ENCODE data around the gene LEP. TPM values are rescaled to one million over a fixed set of nuclear protein-coding genes. Genes with fewer than 3 reads are reported as not detected.

Gene LEP
- total RNA-seq = 1 to 10 TPM in 1 of 4 donors, under 1 TPM in 2, not detected in 1; 0.15 to 4.8 (median 0.17) TPM
- 1.4 TPM for polyA plus RNA-seq
- long read RNA-seq, donor 1 = 0 reads
- long read RNA-seq, donor 2 = 0 reads
- long read RNA-seq, donor 3 = 0 reads
- long read RNA-seq, donor 4 = 0 reads

DNA sequence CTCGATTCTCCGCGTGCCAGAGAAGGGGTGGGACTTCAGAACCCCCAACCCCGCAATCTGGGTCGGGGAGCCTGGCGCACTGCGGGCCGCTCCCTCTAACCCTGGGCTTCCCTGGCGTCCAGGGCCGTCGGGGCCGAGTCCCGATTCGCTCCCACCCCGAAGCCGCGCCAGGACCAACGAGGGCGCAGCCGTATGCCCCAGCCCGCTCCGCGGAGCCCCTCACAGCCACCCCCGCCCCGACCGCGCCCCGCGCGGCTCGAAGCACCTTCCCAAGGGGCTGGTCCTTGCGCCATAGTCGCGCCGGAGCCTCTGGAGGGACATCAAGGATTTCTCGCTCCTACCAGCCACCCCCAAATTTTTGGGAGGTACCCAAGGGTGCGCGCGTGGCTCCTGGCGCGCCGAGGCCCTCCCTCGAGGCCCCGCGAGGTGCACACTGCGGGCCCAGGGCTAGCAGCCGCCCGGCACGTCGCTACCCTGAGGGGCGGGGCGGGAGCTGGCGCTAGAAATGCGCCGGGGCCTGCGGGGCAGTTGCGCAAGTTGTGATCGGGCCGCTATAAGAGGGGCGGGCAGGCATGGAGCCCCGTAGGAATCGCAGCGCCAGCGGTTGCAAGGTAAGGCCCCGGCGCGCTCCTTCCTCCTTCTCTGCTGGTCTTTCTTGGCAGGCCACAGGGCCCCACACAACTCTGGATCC lies at the start of gene LEP:
TSS of gene LEP (plus strand) at position 583 of the 691 bp plus-strand sequence. CDS start 10,741 bp downstream, outside the sequence.
- Histone ChIP-seq H3K27ac (ENCODE audit: low read length) (no peak within 1 kb of the TSS), H3K4me1 (ENCODE audit: control insufficient read depth, insufficient read depth, low read length) (peaks cover 4% of the 10 kb centered on the region), H3K9me3 (ENCODE audit: control insufficient read depth, low read length) (no peaks in the 10 kb centered on the region), H3K4me3 (ENCODE audit: low read length) (no peak within 1 kb of the TSS), H3K27me3 (ENCODE audit: control insufficient read depth, insufficient read depth) (no peaks in the 10 kb centered on the region)
- ATAC-seq (peak in 1 of 2 donors; percentile 44), DNase-seq (peak in 1 of 3 donors; percentile 57)
- intact Hi-C loops (cut with DNase I) = no loop called here
- 14% methylated on average over 67 of the region's 67 CpGs for WGBS

DNA sequence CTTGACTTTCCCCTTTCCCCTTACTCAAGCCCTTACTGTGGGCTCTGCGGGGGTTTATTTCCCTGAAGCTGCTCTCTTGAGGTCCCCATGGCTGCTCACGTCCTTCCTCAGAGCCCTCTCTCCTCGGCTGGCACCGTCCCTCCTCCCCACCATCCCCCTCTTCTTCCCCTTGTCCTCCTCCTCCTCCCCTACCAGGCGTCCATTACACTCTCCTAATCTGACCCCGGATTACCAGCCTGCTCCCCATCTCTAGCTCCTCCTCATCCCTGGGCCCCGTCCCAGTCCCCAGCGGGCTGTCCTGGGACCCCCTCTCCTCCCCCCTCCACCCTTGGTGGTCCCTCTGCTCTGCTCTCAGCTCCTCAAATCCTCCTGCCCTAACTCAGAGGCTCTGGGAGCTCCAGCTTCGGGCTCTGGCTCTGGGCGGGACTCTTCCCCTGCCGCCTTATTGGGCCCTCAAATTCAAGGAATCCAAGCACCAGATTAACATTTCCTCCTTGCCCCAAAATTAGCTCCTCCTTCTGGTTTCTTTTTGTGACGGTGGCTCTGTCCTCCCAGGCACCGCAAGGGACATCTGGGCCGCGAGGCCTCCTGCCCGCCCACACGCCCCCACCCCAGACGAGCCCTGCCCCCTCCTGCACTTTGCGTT lies 48.5 kb upstream of the LEP start:
- H3K27me3 ChIP-seq (ENCODE audit: control insufficient read depth, insufficient read depth) = no peaks in the 10 kb centered on the region
- DNase-seq = no peak
- WGBS = 26% methylated on average over 19 of the region's 19 CpGs
- ATAC-seq = no peak
- H3K4me3 ChIP-seq (ENCODE audit: low read length) = no peak overlapping the region
- intact Hi-C loops (cut with DNase I) = no loop called here
- H3K27ac ChIP-seq (ENCODE audit: low read length) = no peak overlapping the region
- H3K4me1 ChIP-seq (ENCODE audit: control insufficient read depth, insufficient read depth, low read length) = no peaks in the 10 kb centered on the region
- H3K9me3 ChIP-seq (ENCODE audit: control insufficient read depth, low read length) = peaks cover 4% of the 10 kb centered on the region

DNA sequence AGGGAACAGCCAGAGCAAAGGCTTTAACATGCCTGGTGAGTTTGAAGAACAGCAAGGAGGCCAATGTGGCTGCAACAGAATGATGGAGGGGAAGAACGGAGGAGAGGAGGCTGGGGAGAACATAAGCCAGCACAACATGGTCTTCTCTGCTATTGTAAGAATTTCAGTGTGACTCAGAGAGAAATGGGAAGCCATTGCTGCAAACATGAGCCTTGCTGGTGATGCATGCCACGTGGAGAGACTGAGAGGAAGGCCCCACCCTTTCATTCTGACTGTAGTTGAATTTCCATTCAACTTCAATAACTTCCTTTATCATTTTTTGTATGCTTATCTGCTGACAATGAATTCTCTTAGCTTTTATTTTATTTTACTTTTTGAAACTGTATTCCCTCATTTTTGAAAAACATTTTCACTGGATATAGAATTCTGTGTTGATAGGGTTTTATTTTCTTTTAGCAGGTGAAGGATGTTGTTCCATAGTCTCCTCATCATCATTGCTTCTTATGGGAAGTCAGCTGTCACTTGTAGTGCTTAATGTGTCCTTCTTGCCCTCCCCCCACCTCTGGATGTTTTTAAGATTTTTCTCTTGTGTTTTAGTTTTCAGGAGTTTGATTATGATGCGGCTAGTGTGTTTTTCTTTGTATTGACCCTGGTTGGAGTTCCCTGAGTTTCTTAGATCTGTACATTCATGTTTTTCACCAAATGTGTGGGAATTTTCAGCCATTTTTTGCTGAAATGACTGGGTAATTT lies 46.4 kb upstream of the LEP start:
- DNase-seq (no peak), ATAC-seq (no peak)
- H3K4me1 ChIP-seq (ENCODE audit: control insufficient read depth, insufficient read depth, low read length) = no peaks in the 10 kb centered on the region
- H3K4me3 ChIP-seq (ENCODE audit: low read length) = no peak overlapping the region
- intact Hi-C loops (cut with DNase I) = no loop called here
- no peak overlapping the region for H3K27ac ChIP-seq (ENCODE audit: low read length)
- 62% methylated on average over 3 of the region's 3 CpGs for WGBS
- H3K27me3 ChIP-seq (ENCODE audit: control insufficient read depth, insufficient read depth) = no peaks in the 10 kb centered on the region
- peaks cover 4% of the 10 kb centered on the region for H3K9me3 ChIP-seq (ENCODE audit: control insufficient read depth, low read length)

DNA sequence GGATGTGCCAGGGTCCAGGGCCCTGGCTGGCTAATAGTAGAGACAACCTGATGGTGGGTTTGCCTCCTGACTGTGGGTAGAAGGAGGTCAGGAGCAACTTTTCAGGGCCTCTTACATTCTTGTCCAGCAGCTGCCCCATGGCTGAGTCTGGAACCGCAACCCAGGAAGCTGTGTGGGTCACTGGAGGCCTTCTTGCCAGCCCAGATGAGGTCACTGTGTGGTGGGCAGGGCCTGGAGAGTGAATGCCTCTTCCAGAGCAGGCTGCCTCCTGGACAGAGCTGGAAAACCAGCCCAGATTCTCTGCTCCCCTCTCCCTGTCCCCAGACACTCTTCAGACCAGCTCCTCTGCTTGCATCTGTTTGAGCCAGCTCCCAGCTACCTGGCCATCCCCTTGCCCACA lies 43.5 kb upstream of the LEP start:
- Histone ChIP-seq H3K4me1 (ENCODE audit: control insufficient read depth, insufficient read depth, low read length) (no peaks in the 10 kb centered on the region), H3K27me3 (ENCODE audit: control insufficient read depth, insufficient read depth) (no peaks in the 10 kb centered on the region), H3K9me3 (ENCODE audit: control insufficient read depth, low read length) (peaks cover 4% of the 10 kb centered on the region), H3K27ac (ENCODE audit: low read length) (no peak overlapping the region), H3K4me3 (ENCODE audit: low read length) (no peak overlapping the region)
- no peak for DNase-seq
- 86% methylated on average over 1 of the region's 1 CpG for WGBS
- peak in 1 of 2 donors; percentile 22 for ATAC-seq
- intact Hi-C loops (cut with DNase I) = no loop called here

DNA sequence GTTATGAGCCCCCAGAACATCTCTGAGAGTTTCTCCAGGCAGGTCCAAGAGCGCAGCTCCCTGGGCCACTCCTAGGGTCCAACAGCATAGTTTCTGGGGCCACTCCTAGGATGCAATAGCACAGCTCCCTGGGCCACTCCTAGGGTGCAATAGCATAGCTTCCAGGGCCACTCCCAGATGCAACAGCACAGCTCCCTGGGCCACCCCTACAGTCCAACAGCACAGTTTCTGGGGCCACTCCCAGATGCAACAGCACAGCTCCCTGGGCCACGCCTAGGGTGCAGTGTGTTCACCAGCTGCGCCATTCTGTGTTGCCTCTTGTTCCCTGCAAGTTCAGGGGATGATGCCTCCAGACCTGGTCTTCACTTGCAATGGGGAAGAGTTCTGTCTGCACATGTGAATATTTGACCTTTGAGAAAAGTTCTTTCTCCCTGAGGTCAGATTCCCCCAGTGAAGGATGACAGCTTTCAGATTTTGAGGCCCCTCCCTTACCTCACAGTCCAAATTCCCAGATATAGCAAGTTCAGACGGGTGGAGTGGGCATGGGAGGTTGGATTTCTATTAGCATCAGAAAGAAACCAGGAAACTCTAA lies 43.0 kb upstream of the LEP start:
- Histone ChIP-seq H3K4me3 (ENCODE audit: low read length) (no peak overlapping the region), H3K4me1 (ENCODE audit: control insufficient read depth, insufficient read depth, low read length) (no peaks in the 10 kb centered on the region), H3K27me3 (ENCODE audit: control insufficient read depth, insufficient read depth) (no peaks in the 10 kb centered on the region), H3K27ac (ENCODE audit: low read length) (no peak overlapping the region), H3K9me3 (ENCODE audit: control insufficient read depth, low read length) (peaks cover 4% of the 10 kb centered on the region)
- 86% methylated on average over 4 of the region's 4 CpGs for WGBS
- no peak for ATAC-seq
- DNase-seq = no peak
- intact Hi-C loops (cut with DNase I) = no loop called here

DNA sequence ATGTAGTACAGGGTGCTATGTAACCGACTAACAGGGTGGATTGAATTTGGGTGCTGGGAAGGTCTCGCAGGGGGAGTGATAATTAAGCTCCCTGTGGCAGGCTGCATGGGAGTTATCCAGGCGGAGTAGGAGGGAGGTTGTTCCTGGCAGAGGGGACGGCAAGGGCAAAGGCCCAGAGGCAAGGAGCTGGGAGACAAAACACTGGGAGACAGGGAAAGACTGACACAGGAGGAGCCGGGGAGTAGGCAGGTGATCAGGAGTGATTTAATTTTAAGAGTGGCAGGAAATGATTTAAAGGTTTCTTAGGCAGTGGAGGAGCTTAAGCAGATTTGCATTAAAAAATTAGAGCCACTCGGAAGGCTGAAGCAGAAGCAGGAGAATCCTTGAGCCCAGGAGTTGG lies 40.7 kb upstream of the LEP start:
- intact Hi-C loops (cut with DNase I) = no loop called here
- ATAC-seq (no peak), DNase-seq (no peak)
- no peak overlapping the region for H3K4me3 ChIP-seq (ENCODE audit: low read length)
- no peaks in the 10 kb centered on the region for H3K9me3 ChIP-seq (ENCODE audit: control insufficient read depth, low read length)
- no peaks in the 10 kb centered on the region for H3K4me1 ChIP-seq (ENCODE audit: control insufficient read depth, insufficient read depth, low read length)
- no peaks in the 10 kb centered on the region for H3K27me3 ChIP-seq (ENCODE audit: control insufficient read depth, insufficient read depth)
- H3K27ac ChIP-seq (ENCODE audit: low read length) = no peak overlapping the region
- WGBS = 84% methylated on average over 6 of the region's 6 CpGs

DNA sequence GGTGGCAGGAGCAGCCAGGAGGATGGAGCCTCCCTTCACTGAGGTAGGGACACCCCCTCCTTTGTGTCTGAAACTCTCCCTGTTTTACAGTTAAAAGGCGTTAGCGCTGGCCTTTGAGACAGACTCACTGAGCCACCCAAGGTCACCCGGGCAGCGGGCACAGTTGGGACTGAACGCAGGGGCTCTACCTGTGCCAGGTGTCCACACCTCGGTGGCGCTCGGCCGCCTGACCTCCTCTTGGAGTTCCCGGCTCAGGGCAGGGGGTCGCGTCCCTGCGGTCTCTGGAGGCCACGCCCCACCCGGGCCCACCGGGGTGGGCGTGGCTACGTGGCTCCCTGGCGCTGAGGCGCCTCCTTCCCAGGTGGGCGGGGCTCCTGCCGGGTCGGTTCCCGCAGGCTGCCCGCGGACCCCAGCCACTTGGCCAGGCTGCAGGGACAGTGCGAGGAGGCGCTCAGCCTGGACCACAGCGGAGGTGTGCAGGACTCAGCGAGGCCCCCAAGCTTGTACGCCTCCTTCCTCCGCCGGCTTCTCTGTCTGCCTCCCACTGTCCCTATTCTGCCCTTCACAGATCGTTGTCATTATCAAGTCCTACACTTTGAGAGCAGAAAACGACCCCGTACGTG lies 39.9 kb upstream of the LEP start:
- Histone ChIP-seq H3K4me3 (ENCODE audit: low read length) (peak overlapping the region; percentile 21), H3K27me3 (ENCODE audit: control insufficient read depth, insufficient read depth) (no peaks in the 10 kb centered on the region), H3K27ac (ENCODE audit: low read length) (no peak overlapping the region), H3K9me3 (ENCODE audit: control insufficient read depth, low read length) (no peaks in the 10 kb centered on the region), H3K4me1 (ENCODE audit: control insufficient read depth, insufficient read depth, low read length) (no peaks in the 10 kb centered on the region)
- intact Hi-C loops (cut with DNase I) = no loop called here
- ATAC-seq = peak; percentile 26 to 29
- peak in 2 of 3 donors; percentile 17 to 62 for DNase-seq
- WGBS = 4% methylated on average over 37 of the region's 37 CpGs

DNA sequence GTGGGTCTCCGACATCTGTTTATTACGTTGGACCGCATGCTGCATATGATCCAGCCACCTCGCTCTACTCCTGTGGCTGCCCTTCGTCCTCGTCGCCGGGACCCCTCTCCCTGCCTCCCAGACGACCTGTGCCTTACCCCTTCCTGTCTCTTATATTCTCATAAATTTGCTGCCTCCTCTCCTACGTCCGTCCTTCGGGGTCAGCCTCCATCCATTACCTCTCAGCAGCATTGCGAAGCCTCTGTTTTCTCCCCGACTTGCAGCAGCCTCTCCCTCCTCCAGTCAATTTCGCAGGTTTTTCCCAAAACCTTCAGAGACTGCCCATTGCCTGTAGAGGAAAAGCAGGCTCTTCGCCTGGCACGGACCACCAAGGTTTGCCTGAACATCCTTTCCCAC lies 39.4 kb upstream of the LEP start:
- intact Hi-C loops (cut with DNase I) = no loop called here
- Histone ChIP-seq H3K4me3 (ENCODE audit: low read length) (peak overlapping the region; percentile 21), H3K27me3 (ENCODE audit: control insufficient read depth, insufficient read depth) (no peaks in the 10 kb centered on the region)

DNA sequence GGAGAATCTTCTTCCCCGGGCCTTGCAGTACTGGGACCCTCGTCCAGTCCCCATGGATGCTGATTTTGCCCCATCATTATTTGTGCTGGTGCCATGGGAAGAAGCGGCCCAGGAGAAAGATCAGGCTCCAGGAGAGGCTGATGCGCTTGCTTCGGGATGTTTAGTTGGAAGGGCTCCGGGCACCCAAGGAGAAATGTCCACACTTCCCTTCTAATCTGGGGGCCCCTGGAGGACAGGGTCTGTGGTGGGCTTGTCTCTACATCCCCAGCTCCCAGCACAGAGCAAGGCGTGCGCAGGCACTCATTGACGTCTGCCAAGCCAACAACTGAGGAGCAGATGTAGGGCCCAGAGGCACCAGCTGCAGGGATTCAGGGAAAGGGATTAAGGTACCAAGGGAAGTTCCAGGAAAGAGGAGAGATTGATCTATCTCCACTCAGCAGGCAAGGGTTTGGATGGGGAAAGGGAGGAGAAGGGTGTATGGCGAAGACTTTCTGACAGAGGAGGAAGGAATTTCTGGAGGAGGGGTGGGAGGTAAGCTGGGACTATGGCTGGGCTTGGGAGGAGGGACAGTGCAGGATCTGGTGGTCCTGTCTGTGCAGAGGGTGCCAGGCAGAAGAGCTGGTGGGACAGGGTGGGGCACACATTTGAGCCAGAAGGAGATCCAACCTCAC lies 38.7 kb upstream of the LEP start:
- no peaks in the 10 kb centered on the region for H3K27me3 ChIP-seq (ENCODE audit: control insufficient read depth, insufficient read depth)
- no peak for DNase-seq
- no peaks in the 10 kb centered on the region for H3K9me3 ChIP-seq (ENCODE audit: control insufficient read depth, low read length)
- WGBS = 54% methylated on average over 10 of the region's 10 CpGs
- intact Hi-C loops (cut with DNase I) = no loop called here
- no peaks in the 10 kb centered on the region for H3K4me1 ChIP-seq (ENCODE audit: control insufficient read depth, insufficient read depth, low read length)
- no peak overlapping the region for H3K27ac ChIP-seq (ENCODE audit: low read length)
- no peak for ATAC-seq
- H3K4me3 ChIP-seq (ENCODE audit: low read length) = no peak overlapping the region

More for the DNA sequence above, 39.4 kb upstream of the LEP start:
- no peaks in the 10 kb centered on the region for H3K4me1 ChIP-seq (ENCODE audit: control insufficient read depth, insufficient read depth, low read length)
- no peak overlapping the region for H3K27ac ChIP-seq (ENCODE audit: low read length)
- DNase-seq (no peak), ATAC-seq (no peak)
- no peaks in the 10 kb centered on the region for H3K9me3 ChIP-seq (ENCODE audit: control insufficient read depth, low read length)
- 14% methylated on average over 17 of the region's 17 CpGs for WGBS

DNA sequence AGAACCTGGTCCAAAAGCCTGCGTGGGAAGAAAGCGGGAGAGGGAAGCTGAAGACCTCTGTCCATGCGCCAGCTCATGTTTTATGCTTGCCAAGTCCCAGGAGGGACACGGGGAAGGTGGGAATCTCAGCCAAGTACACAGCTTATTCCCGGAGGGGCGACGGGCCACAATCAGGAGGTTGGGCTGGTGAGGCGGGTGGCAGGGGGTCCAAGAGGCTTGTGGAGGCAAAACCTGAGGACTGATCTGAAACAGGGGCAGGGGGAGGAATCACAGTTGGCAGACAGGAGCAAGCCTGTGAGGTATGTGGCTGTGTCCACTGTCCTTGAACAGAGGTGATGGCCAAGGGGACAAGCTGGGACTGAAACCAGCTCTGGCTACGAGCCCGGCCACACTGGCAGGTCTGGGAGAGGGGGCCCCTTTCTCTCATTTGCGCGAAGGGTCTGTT lies 38.0 kb upstream of the LEP start:
- 31% methylated on average over 12 of the region's 12 CpGs for WGBS
- Histone ChIP-seq H3K4me1 (ENCODE audit: control insufficient read depth, insufficient read depth, low read length) (no peaks in the 10 kb centered on the region), H3K4me3 (ENCODE audit: low read length) (no peak overlapping the region), H3K27ac (ENCODE audit: low read length) (no peak overlapping the region), H3K9me3 (ENCODE audit: control insufficient read depth, low read length) (no peaks in the 10 kb centered on the region), H3K27me3 (ENCODE audit: control insufficient read depth, insufficient read depth) (no peaks in the 10 kb centered on the region)
- intact Hi-C loops (cut with DNase I) = no loop called here
- DNase-seq (no peak), ATAC-seq (peak; percentile 36 to 60)

Data from right cardiac atrium (tissue), 5 donors.